ENCODE data around the gene ILK. TPM values are rescaled to one million over a fixed set of nuclear protein-coding genes. Genes with fewer than 3 reads are reported as not detected.

The ILK gene
- total RNA-seq, 1 donor from 2014 or later = 209 TPM

GRCh38 chr11:6565325-6565724, 38.2 kb upstream of the ILK start:
- TF ChIP-seq, protein P1, sequence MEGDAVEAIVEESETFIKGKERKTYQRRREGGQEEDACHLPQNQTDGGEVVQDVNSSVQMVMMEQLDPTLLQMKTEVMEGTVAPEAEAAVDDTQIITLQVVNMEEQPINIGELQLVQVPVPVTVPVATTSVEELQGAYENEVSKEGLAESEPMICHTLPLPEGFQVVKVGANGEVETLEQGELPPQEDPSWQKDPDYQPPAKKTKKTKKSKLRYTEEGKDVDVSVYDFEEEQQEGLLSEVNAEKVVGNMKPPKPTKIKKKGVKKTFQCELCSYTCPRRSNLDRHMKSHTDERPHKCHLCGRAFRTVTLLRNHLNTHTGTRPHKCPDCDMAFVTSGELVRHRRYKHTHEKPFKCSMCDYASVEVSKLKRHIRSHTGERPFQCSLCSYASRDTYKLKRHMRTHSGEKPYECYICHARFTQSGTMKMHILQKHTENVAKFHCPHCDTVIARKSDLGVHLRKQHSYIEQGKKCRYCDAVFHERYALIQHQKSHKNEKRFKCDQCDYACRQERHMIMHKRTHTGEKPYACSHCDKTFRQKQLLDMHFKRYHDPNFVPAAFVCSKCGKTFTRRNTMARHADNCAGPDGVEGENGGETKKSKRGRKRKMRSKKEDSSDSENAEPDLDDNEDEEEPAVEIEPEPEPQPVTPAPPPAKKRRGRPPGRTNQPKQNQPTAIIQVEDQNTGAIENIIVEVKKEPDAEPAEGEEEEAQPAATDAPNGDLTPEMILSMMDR (IDR thresholded peaks at IDR 0.05) = no peak
- H3K27me3 Mint-ChIP-seq (ENCODE audit: unreplicated experiment) = no peaks in the 10 kb centered on the region
- H3K4me3 Mint-ChIP-seq (ENCODE audit: unreplicated experiment) = no peak overlapping the region
- H3K27ac Mint-ChIP-seq (ENCODE audit: unreplicated experiment) = no peak overlapping the region
- no peak for DNase-seq (ENCODE audit: extremely low spot score, unreplicated experiment)
- peaks cover 9% of the 10 kb centered on the region for H3K4me1 Mint-ChIP-seq (ENCODE audit: unreplicated experiment)
- H3K9me3 Mint-ChIP-seq (ENCODE audit: unreplicated experiment) = no peaks in the 10 kb centered on the region
- no peaks in the 10 kb centered on the region for H3K36me3 Mint-ChIP-seq (ENCODE audit: unreplicated experiment)

GRCh38 chr11:6565988-6566703, 37.4 kb upstream of the ILK start:
- no peaks in the 10 kb centered on the region for H3K36me3 Mint-ChIP-seq (ENCODE audit: unreplicated experiment)
- no peaks in the 10 kb centered on the region for H3K9me3 Mint-ChIP-seq (ENCODE audit: unreplicated experiment)
- no peak overlapping the region for H3K27ac Mint-ChIP-seq (ENCODE audit: unreplicated experiment)
- TF ChIP-seq, protein P1 (IDR thresholded peaks at IDR 0.05) = no peak
- H3K27me3 Mint-ChIP-seq (ENCODE audit: unreplicated experiment) = no peaks in the 10 kb centered on the region
- no peak overlapping the region for H3K4me3 Mint-ChIP-seq (ENCODE audit: unreplicated experiment)
- peaks cover 9% of the 10 kb centered on the region for H3K4me1 Mint-ChIP-seq (ENCODE audit: unreplicated experiment)
- DNase-seq (ENCODE audit: extremely low spot score, unreplicated experiment) = no peak

GRCh38 chr11:6566704-6567370, 36.7 kb upstream of the ILK start:
- no peak overlapping the region for H3K27ac Mint-ChIP-seq (ENCODE audit: unreplicated experiment)
- no peaks in the 10 kb centered on the region for H3K27me3 Mint-ChIP-seq (ENCODE audit: unreplicated experiment)
- no peaks in the 10 kb centered on the region for H3K36me3 Mint-ChIP-seq (ENCODE audit: unreplicated experiment)
- no peak for DNase-seq (ENCODE audit: extremely low spot score, unreplicated experiment)
- H3K4me3 Mint-ChIP-seq (ENCODE audit: unreplicated experiment) = no peak overlapping the region
- peaks cover 10% of the 10 kb centered on the region for H3K4me1 Mint-ChIP-seq (ENCODE audit: unreplicated experiment)
- TF ChIP-seq, protein P1 (IDR thresholded peaks at IDR 0.05) = no peak
- H3K9me3 Mint-ChIP-seq (ENCODE audit: unreplicated experiment) = no peaks in the 10 kb centered on the region

GRCh38 chr11:6567371-6567745, 36.2 kb upstream of the ILK start:
- DNase-seq (ENCODE audit: extremely low spot score, unreplicated experiment) = no peak
- no peaks in the 10 kb centered on the region for H3K27me3 Mint-ChIP-seq (ENCODE audit: unreplicated experiment)
- H3K4me1 Mint-ChIP-seq (ENCODE audit: unreplicated experiment) = peaks cover 13% of the 10 kb centered on the region
- H3K9me3 Mint-ChIP-seq (ENCODE audit: unreplicated experiment) = no peaks in the 10 kb centered on the region
- H3K36me3 Mint-ChIP-seq (ENCODE audit: unreplicated experiment) = no peaks in the 10 kb centered on the region
- TF ChIP-seq, protein P1 (IDR thresholded peaks at IDR 0.05) = no peak
- no peak overlapping the region for H3K27ac Mint-ChIP-seq (ENCODE audit: unreplicated experiment)
- no peak overlapping the region for H3K4me3 Mint-ChIP-seq (ENCODE audit: unreplicated experiment)

GRCh38 chr11:6568191-6568918, 35.2 kb upstream of the ILK start:
- DNase-seq (ENCODE audit: extremely low spot score, unreplicated experiment) = no peak
- Mint-ChIP-seq H3K27ac (ENCODE audit: unreplicated experiment) (peak overlapping the region; percentile 63), H3K9me3 (ENCODE audit: unreplicated experiment) (no peaks in the 10 kb centered on the region), H3K4me3 (ENCODE audit: unreplicated experiment) (no peak overlapping the region), H3K4me1 (ENCODE audit: unreplicated experiment) (peaks cover 13% of the 10 kb centered on the region), H3K36me3 (ENCODE audit: unreplicated experiment) (no peaks in the 10 kb centered on the region), H3K27me3 (ENCODE audit: unreplicated experiment) (no peaks in the 10 kb centered on the region)
- TF ChIP-seq, protein P1 (IDR thresholded peaks at IDR 0.05) = no peak
